Fibroblast of skin of scalp (primary cell): ENCODE measurements around the gene PLXNA2.

Source experiments
- DNase-seq: peaks from one replicate; pipeline ENCODE4 v3.0.0-alpha.2; 2013

PLXNA2 gene

GRCh38 chr1:208203127-208203847, 40.9 kb downstream of the PLXNA2 start:
- DNase-seq, result peak; percentile 60

GRCh38 chr1:208202333-208202995, 41.7 kb downstream of the PLXNA2 start:
- no peak for DNase-seq

GRCh38 chr1:208201229-208201628, 43.0 kb downstream of the PLXNA2 start:
- DNase-seq, result peak; percentile 96

- DNase-seq, result no peak
These were observed 44.1 kb downstream of the PLXNA2 start for GRCh38 chr1:208200116-208200515.

- DNase-seq, result no peak
These were observed 45.9 kb downstream of the PLXNA2 start for GRCh38 chr1:208198236-208198635.

GRCh38 chr1:208194944-208195343, 49.2 kb downstream of the PLXNA2 start:
- DNase-seq, result no peak

- DNase-seq, result no peak
These were observed 51.2 kb downstream of the PLXNA2 start for GRCh38 chr1:208192995-208193394.

GRCh38 chr1:208190784-208191183, 53.4 kb downstream of the PLXNA2 start:
- no peak for DNase-seq

- DNase-seq, result peak; percentile 29
These were observed 54.5 kb downstream of the PLXNA2 start for GRCh38 chr1:208189716-208190115.

GRCh38 chr1:208189183-208189582, 55.0 kb downstream of the PLXNA2 start:
- DNase-seq, result no peak

- DNase-seq, result no peak
These were observed 55.6 kb downstream of the PLXNA2 start for GRCh38 chr1:208188607-208189006.

- no peak for DNase-seq
These were observed 56.6 kb downstream of the PLXNA2 start for GRCh38 chr1:208187499-208188041.

GRCh38 chr1:208185801-208186231, 58.4 kb downstream of the PLXNA2 start:
- DNase-seq, result no peak

- DNase-seq, result peak; percentile 83
These were observed 59.1 kb downstream of the PLXNA2 start for GRCh38 chr1:208184966-208185654.

GRCh38 chr1:208183977-208184911, 59.9 kb downstream of the PLXNA2 start:
- DNase-seq, result peak; percentile 88

- no peak for DNase-seq
These were observed 61.1 kb downstream of the PLXNA2 start for GRCh38 chr1:208182880-208183645.

GRCh38 chr1:208181364-208181763, 62.8 kb downstream of the PLXNA2 start:
- no peak for DNase-seq

GRCh38 chr1:208180421-208180820, 63.8 kb downstream of the PLXNA2 start:
- no peak for DNase-seq

- DNase-seq, result no peak
These were observed 64.2 kb downstream of the PLXNA2 start for GRCh38 chr1:208179961-208180409.

GRCh38 chr1:208179263-208179816, 64.8 kb downstream of the PLXNA2 start:
- no peak for DNase-seq

- no peak for DNase-seq
These were observed 66.1 kb downstream of the PLXNA2 start for GRCh38 chr1:208178091-208178529.
